HCT116 (cell line): Measurements from ENCODE around the gene TBL1X.

Experiments
- CBX3 ChIP-seq: IDR thresholded peaks from 2 replicates; pipeline ENCODE4 v1.6.1; 2012; ENCODE audit warnings: low read depth
- ELF1 ChIP-seq: IDR thresholded peaks from 2 replicates; pipeline ENCODE4 v1.6.1; 2012; ENCODE audit warnings: low read depth, borderline replicate concordance
- EZH2 ChIP-seq: fragments of 200-600 bp; sonication (generic); IDR thresholded peaks from 2 replicates; pipeline ENCODE4 v1.6.1; 2017; ENCODE audit warnings: antibody characterized with exemption, mixed run types
- EZH2phosphoT487 ChIP-seq: fragments of 200-600 bp; IDR thresholded peaks from 2 replicates; pipeline ENCODE4 v1.6.1; 2018; ENCODE audit warnings: antibody characterized with exemption, borderline replicate concordance
- POLR2AphosphoS5 ChIP-seq: IDR thresholded peaks from 2 replicates; pipeline ENCODE4 v1.6.1; 2011; ENCODE audit warnings: mild to moderate bottlenecking, low read depth, low read length, moderate library complexity
- TCF7L2 ChIP-seq: IDR thresholded peaks from 2 replicates; pipeline ENCODE4 v1.7.0; 2011; ENCODE audit warnings: borderline replicate concordance, inconsistent platforms; ENCODE audit not compliant: insufficient read depth, insufficient read length; ENCODE audit errors: extremely low read depth
- YY1 ChIP-seq: IDR thresholded peaks from 2 replicates; pipeline ENCODE4 v1.6.1; 2011; ENCODE audit warnings: low read length, low read depth, moderate library complexity, mild to moderate bottlenecking; ENCODE audit not compliant: insufficient replicate concordance; ENCODE audit errors: extremely low read depth
- TF ChIP-seq, protein P1 (sequence below), 3 experiments: fragments of 200-600 bp in 1 of 3; sonication (generic) in 1 of 3; IDR thresholded peaks in 2 of 3; conservative IDR thresholded peaks in 1 of 3; 2 replicates each; pipeline ENCODE4 v1.5.1; 2012 to 2017; ENCODE audit warnings: low read depth in 2 of 3, low read length in 2 of 3, antibody characterized with exemption in 1 of 3, borderline replicate concordance in 1 of 3, control low read depth in 1 of 3, mild to moderate bottlenecking in 1 of 3, mixed read lengths in 1 of 3, mixed run types in 1 of 3, moderate library complexity in 1 of 3; ENCODE audit not compliant: insufficient read depth in 1 of 3
- TF ChIP-seq, protein P2 (sequence below): IDR thresholded peaks from 2 replicates; pipeline ENCODE4 v1.6.1; 2012; ENCODE audit warnings: low read depth

DNA sequence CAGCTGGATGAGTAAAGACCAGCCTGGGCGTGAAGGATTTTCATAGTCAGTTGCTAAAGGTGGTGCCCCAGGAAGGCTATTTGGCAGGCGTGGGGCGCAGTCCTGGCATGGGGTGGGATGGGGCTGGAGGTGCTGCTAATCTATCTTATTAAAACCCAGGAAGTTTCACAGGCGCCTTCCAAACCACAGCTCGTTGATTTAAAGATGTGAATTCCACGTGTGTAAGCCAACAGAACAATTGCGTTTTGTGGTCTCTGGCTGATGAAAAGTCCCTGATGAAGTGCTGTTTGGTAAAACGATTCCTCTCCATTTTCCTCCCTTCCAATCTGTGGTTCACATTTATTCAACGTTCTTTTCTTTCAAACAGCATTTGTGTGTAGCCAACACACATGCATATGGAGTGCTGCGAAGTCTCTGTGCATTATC is 105.0 kb downstream of the TBL1X start:
- TF ChIP-seq, protein P1, sequence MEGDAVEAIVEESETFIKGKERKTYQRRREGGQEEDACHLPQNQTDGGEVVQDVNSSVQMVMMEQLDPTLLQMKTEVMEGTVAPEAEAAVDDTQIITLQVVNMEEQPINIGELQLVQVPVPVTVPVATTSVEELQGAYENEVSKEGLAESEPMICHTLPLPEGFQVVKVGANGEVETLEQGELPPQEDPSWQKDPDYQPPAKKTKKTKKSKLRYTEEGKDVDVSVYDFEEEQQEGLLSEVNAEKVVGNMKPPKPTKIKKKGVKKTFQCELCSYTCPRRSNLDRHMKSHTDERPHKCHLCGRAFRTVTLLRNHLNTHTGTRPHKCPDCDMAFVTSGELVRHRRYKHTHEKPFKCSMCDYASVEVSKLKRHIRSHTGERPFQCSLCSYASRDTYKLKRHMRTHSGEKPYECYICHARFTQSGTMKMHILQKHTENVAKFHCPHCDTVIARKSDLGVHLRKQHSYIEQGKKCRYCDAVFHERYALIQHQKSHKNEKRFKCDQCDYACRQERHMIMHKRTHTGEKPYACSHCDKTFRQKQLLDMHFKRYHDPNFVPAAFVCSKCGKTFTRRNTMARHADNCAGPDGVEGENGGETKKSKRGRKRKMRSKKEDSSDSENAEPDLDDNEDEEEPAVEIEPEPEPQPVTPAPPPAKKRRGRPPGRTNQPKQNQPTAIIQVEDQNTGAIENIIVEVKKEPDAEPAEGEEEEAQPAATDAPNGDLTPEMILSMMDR (IDR thresholded peaks at IDR 0.05 in 2 of 3, conservative IDR thresholded peaks at IDR 0.05 in 1 of 3; ENCODE audit: borderline replicate concordance in 1 of 3, insufficient read depth in 1 of 3, low read depth in 2 of 3, low read length in 2 of 3) = no peak
- TF ChIP-seq POLR2AphosphoS5 = no peak
- TF ChIP-seq EZH2phosphoT487 = no peak
- no peak for TF ChIP-seq YY1
- TF ChIP-seq, protein P2, sequence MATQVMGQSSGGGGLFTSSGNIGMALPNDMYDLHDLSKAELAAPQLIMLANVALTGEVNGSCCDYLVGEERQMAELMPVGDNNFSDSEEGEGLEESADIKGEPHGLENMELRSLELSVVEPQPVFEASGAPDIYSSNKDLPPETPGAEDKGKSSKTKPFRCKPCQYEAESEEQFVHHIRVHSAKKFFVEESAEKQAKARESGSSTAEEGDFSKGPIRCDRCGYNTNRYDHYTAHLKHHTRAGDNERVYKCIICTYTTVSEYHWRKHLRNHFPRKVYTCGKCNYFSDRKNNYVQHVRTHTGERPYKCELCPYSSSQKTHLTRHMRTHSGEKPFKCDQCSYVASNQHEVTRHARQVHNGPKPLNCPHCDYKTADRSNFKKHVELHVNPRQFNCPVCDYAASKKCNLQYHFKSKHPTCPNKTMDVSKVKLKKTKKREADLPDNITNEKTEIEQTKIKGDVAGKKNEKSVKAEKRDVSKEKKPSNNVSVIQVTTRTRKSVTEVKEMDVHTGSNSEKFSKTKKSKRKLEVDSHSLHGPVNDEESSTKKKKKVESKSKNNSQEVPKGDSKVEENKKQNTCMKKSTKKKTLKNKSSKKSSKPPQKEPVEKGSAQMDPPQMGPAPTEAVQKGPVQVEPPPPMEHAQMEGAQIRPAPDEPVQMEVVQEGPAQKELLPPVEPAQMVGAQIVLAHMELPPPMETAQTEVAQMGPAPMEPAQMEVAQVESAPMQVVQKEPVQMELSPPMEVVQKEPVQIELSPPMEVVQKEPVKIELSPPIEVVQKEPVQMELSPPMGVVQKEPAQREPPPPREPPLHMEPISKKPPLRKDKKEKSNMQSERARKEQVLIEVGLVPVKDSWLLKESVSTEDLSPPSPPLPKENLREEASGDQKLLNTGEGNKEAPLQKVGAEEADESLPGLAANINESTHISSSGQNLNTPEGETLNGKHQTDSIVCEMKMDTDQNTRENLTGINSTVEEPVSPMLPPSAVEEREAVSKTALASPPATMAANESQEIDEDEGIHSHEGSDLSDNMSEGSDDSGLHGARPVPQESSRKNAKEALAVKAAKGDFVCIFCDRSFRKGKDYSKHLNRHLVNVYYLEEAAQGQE = no peak
- TF ChIP-seq CBX3 = no peak
- TF ChIP-seq TCF7L2 = no peak
- no peak for TF ChIP-seq EZH2
- no peak for TF ChIP-seq ELF1
